ENCODE data around the gene PTCH2.

PTCH2 gene

DNA sequence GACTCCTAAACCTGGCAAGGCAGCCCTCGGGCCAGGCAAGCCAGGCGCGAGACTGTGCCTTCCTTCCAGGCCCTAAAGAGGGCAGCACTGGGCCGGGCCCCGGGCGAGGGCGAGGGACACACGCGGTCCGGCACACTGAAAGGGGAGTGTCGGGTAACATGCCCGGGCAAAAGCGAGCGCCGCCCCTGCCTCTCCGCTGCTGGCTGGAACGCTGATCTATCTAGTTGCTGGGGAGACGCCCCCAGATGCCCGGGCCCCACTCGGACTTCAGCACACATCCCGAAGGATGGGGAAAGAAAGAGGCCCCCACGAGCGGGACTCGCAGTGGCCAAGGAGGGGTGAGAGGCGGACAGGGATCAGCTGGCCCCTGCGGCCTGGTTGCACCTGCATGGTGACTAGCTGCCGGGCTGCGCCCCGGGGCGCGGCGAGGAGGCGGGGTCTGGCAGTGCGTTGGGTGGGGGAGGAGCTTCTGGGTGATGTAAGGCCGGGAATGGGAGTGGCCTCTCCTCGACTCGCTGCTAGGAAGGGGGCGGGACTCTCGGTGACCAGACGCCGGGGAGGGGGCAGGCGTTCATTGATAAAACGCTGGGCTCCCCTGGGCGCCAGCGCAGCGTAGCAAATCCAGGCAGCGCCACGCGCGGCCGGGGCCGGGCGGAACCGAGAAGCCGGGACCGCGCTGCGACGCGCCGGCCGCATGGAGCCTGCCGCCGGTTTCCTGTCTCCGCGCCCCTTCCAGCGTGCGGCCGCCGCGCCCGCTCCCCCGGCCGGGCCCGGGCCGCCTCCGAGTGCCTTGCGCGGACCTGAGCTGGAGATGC is 43.1 kb downstream of the PTCH2 start, which contains the start of gene PLK3 (continued):
- TF ChIP-seq ZNF623 (tag by site-specific recombination; IDR thresholded peaks at IDR 0.05) (peak; percentile 25; the same call in 1 of the 2 replicates), ZSCAN30 (tag by site-specific recombination; IDR thresholded peaks at IDR 0.05) (peak; percentile 81; the same call in 1 of the 2 replicates), SP2 (tag by site-specific recombination; IDR thresholded peaks at IDR 0.05) (peak; percentile 80), ZNF561 (tag by site-specific recombination; IDR thresholded peaks at IDR 0.05; ENCODE audit: borderline replicate concordance) (peak; percentile 98), ZNF132 (tag by site-specific recombination; IDR thresholded peaks at IDR 0.05; ENCODE audit: borderline replicate concordance) (no peak), GLI2 (tag by site-specific recombination; IDR thresholded peaks at IDR 0.05; ENCODE audit: borderline replicate concordance, low read depth) (no peak; the same call in 1 of the 2 replicates), YY2 (tag by site-specific recombination; IDR thresholded peaks at IDR 0.05) (no peak), ZNF426 (tag by site-specific recombination; IDR thresholded peaks at IDR 0.05) (no peak), SP7 (tag by site-specific recombination; IDR thresholded peaks at IDR 0.05) (peak; percentile 88), GFI1B (tag by site-specific recombination; IDR thresholded peaks at IDR 0.05) (no peak), KLF9 (tag by site-specific recombination; IDR thresholded peaks at IDR 0.05; ENCODE audit: low read depth) (peak; percentile 97), ZNF843 (tag by site-specific recombination; IDR thresholded peaks at IDR 0.05) (peak; percentile 79), ZNF664 (tag by site-specific recombination; IDR thresholded peaks at IDR 0.05) (no peak), INSM2 (tag by site-specific recombination; IDR thresholded peaks at IDR 0.05) (peak; percentile 74), ZNF692 (tag by site-specific recombination; IDR thresholded peaks at IDR 0.05) (peak; percentile 97), ZBTB44 (tag by site-specific recombination; IDR thresholded peaks at IDR 0.05) (peak; percentile 97), ZBTB17 (tag by site-specific recombination; IDR thresholded peaks at IDR 0.05) (peak; percentile 93), ZNF791 (tag by site-specific recombination; IDR thresholded peaks at IDR 0.05) (no peak), ZNF670 (tag by site-specific recombination; IDR thresholded peaks at IDR 0.05; ENCODE audit: low read depth) (no peak), ZBTB21 (tag by site-specific recombination; IDR thresholded peaks at IDR 0.05) (peak; percentile 50; the same call in 1 of the 2 replicates), ZNF510 (tag by site-specific recombination; IDR thresholded peaks at IDR 0.05; ENCODE audit: insufficient replicate concordance) (no peak), ZNF629 (tag by site-specific recombination; IDR thresholded peaks at IDR 0.05) (peak; percentile 85), ZNF768 (tag by site-specific recombination; IDR thresholded peaks at IDR 0.05) (no peak), ZNF596 (tag by site-specific recombination; IDR thresholded peaks at IDR 0.05) (no peak), ZNF341 (tag by site-specific recombination; IDR thresholded peaks at IDR 0.05; ENCODE audit: low read depth) (peak; percentile 85)
- TF ChIP-seq, protein P1, sequence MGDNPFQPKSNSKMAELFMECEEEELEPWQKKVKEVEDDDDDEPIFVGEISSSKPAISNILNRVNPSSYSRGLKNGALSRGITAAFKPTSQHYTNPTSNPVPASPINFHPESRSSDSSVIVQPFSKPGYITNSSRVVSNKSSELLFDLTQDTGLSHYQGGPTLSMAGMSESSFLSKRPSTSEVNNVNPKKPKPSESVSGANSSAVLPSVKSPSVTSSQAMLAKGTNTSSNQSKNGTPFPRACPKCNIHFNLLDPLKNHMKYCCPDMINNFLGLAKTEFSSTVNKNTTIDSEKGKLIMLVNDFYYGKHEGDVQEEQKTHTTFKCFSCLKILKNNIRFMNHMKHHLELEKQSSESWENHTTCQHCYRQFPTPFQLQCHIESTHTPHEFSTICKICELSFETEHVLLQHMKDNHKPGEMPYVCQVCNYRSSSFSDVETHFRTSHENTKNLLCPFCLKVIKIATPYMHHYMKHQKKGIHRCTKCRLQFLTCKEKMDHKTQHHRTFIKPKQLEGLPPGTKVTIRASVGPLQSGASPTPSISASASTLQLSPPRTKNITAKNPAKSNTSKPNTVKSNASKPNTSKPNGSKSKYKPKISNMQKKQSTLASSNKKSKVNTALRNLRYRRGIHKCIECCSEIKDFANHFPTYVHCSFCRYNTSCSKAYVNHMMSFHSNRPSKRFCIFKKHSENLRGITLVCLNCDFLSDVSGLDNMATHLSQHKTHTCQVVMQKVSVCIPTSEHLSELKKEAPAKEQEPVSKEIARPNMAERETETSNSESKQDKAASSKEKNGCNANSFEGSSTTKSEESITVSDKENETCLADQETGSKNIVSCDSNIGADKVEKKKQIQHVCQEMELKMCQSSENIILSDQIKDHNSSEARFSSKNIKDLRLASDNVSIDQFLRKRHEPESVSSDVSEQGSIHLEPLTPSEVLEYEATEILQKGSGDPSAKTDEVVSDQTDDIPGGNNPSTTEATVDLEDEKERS (tag by site-specific recombination; IDR thresholded peaks at IDR 0.05) = no peak; the same call in 1 of the 2 replicates
- TF ChIP-seq, protein P2, sequence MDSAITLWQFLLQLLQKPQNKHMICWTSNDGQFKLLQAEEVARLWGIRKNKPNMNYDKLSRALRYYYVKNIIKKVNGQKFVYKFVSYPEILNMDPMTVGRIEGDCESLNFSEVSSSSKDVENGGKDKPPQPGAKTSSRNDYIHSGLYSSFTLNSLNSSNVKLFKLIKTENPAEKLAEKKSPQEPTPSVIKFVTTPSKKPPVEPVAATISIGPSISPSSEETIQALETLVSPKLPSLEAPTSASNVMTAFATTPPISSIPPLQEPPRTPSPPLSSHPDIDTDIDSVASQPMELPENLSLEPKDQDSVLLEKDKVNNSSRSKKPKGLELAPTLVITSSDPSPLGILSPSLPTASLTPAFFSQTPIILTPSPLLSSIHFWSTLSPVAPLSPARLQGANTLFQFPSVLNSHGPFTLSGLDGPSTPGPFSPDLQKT (IDR thresholded peaks at IDR 0.05; ENCODE audit: borderline replicate concordance, low read depth, low read length) = no peak
- TF ChIP-seq, protein P3, sequence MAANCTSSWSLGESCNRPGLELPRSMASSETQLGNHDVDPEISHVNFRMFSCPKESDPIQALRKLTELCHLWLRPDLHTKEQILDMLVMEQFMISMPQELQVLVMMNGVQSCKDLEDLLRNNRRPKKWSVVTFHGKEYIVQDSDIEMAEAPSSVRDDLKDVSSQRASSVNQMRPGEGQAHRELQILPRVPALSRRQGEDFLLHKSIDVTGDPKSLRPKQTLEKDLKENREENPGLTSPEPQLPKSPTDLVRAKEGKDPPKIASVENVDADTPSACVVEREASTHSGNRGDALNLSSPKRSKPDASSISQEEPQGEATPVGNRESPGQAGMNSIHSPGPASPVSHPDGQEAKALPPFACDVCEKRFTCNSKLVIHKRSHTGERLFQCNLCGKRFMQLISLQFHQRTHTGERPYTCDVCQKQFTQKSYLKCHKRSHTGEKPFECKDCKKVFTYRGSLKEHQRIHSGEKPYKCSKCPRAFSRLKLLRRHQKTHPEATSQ (tag by site-specific recombination; IDR thresholded peaks at IDR 0.05) = peak; percentile 86; the same call in 1 of the 2 replicates

Measured in HEK293 (cell line).